Breast epithelium (tissue), 3 donors: Measurements from ENCODE around the gene PPP1R16B.

ENCODE experiments used
- POLR2A ChIP-seq: fragments of 450-650 bp; IDR thresholded peaks from one replicate; pipeline ENCODE4 v1.6.1; 2016; ENCODE audit warnings: antibody characterized with exemption, mild to moderate bottlenecking, moderate library complexity
- TF ChIP-seq, protein P1 (sequence below), 3 donors: fragments of 450-650 bp; IDR thresholded peaks; one replicate each; pipeline ENCODE4 v1.5.1; 2016 to 2017; ENCODE audit warnings: antibody characterized with exemption in 3 of 3, mild to moderate bottlenecking in 3 of 3, moderate library complexity in 3 of 3

DNA sequence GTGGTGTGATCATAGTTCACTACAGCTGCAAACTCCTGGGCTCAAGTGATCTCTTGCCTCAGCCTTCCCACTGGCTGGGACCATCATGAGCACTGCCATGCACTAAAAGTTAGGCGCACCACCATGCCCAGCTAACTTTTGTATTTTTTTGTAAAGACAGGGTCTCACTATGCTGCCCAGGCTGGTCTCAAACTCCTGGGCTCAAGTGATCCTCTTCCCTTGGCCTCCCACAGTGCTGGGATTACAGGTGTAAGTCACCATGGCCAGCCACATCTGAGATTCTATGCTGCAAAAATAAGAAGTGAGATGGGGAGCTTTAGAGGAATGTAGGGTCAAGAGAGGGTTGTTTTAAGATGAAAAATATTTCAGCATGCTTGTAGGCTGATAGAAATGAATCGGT lies 119.2 kb downstream of the PPP1R16B start:
- TF ChIP-seq, protein P1, sequence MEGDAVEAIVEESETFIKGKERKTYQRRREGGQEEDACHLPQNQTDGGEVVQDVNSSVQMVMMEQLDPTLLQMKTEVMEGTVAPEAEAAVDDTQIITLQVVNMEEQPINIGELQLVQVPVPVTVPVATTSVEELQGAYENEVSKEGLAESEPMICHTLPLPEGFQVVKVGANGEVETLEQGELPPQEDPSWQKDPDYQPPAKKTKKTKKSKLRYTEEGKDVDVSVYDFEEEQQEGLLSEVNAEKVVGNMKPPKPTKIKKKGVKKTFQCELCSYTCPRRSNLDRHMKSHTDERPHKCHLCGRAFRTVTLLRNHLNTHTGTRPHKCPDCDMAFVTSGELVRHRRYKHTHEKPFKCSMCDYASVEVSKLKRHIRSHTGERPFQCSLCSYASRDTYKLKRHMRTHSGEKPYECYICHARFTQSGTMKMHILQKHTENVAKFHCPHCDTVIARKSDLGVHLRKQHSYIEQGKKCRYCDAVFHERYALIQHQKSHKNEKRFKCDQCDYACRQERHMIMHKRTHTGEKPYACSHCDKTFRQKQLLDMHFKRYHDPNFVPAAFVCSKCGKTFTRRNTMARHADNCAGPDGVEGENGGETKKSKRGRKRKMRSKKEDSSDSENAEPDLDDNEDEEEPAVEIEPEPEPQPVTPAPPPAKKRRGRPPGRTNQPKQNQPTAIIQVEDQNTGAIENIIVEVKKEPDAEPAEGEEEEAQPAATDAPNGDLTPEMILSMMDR (IDR thresholded peaks at IDR 0.05): no peak
- no peak for TF ChIP-seq POLR2A
